HUDEP-2 (cell line): ENCODE results near the gene NCOR1.
"Not testable (repeated sequence)": the region's sequence is repeated elsewhere in the genome, so short reads cannot be mapped to it uniquely, and the experiment has no call there.

Experiments
- DNase-seq, 76 experiments: peaks; one replicate each; lab custom pipeline; 2025; ENCODE audit not compliant: unreplicated experiment in 76 of 76; lab: John Stamatoyannopoulos, UW

Gene NCOR1

GRCh38 chr17:16215965-16216316 is 607 bp upstream of the NCOR1 start:
- peak in 10 of 76 experiments; percentile 26 to 81 (median 50) for DNase-seq

GRCh38 chr17:16215002-16215272 is 397 bp downstream of the NCOR1 start:
- DNase-seq: peak in 41 of 76 experiments; percentile 10 to 82 (median 35)

GRCh38 chr17:16214190-16215001 is 938 bp downstream of the NCOR1 start:
- DNase-seq: peak in 5 of 76 experiments; percentile 6 to 43 (median 22)

- no peak for DNase-seq
Measured at GRCh38 chr17:16212793-16213192, 2.5 kb downstream of the NCOR1 start.

- no peak for DNase-seq
Measured at GRCh38 chr17:16211590-16211989, 3.7 kb downstream of the NCOR1 start.

- DNase-seq: not testable (repeated sequence)
Measured at GRCh38 chr17:16204763-16205162, 10.6 kb downstream of the NCOR1 start.

DNA sequence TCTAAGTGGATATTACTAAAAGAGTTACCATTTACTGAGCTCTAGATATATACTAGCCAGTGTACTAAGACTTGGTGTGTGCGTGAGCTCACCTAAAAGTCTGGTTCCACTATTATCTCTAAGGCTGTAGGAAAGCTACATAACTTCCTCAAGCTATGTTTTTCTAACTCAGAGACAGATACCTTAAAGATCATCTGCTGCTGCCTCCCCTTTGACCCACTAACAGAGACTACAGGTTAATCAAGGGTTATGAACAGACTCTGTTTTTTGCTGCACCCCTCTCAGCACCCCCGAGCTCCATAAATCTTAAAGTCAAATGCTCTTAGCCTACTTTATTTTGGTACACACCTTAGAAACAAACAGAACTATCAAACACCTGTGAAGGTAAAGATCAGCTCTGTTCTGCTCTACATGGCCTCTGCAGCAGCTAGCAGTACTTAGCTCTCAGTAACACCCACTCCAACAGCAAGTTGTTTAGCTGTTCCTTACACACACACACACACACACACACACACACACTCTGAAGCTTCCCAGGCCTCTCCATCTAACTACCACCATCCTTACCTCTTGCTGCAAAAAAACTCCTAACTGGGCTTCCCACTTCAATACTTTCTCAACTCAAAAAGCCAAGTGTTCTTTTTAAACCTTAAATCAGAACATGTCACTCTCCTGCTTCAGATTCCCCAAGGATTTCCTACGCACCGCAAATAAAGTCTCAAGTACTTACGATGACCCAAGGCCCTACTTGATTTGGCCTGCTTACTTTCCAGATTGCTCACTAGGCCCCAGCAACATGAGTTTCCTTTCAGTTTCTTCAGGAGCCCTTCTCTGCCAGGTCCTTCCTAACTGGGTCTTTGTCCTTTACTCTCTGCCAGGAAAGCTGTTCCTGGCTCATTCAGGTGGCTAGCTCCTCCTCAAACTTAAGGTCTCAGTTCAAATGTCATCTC is 12.5 kb downstream of the NCOR1 start:
- DNase-seq: not testable (repeated sequence)

GRCh38 chr17:16201693-16202131 is 13.6 kb downstream of the NCOR1 start:
- DNase-seq: not testable (repeated sequence)

GRCh38 chr17:16199093-16199492 is 16.2 kb downstream of the NCOR1 start:
- no peak for DNase-seq

DNA sequence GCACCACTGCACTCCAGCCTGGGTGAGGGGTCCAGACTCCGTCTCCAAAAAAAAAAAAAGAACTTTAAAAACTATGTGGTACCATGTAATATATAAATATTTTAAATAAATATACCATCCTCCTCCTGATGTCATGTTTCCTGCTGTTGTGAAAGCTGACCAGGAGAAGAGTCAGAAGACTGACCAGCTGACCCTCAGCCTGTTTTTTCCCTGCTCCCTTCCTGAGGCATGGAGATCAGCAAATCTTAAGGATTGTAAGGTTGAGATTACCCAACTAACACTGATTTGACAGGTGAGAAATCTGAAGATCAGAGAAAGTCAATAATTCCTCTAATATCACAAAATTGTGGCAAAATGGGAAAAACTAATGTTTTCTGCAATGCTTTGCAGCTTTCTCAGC is 18.1 kb downstream of the NCOR1 start:
- no peak for DNase-seq

DNA sequence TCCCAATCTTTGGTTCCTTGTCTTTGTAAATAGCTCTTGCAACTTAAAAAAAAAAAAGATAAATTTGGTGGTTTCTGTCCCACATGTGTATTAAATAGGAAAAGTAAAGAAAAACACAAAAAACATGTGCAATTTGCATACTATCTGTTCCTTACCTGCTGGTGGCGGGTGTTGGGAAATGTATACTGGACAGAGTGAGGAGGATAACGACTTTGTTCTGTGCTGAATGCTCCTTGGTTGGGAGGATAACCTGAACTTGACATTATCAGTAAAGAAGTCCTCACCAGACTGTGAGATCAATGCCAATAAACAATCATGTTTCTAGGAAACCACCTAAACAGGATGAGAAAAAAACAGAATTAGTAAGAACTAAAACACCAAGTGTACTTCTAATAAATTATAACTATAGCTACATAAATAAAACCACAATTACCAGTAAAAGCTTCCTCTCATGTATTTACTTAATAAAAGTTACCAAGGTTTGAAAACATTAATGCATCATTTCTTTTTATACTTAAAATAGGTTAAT is 21.0 kb downstream of the NCOR1 start:
- DNase-seq: peak in 55 of 76 experiments; percentile 2 to 72 (median 28)

- no peak for DNase-seq
Measured at GRCh38 chr17:16191604-16192003, 23.7 kb downstream of the NCOR1 start.

- no peak for DNase-seq
Measured at GRCh38 chr17:16190703-16191360, 24.5 kb downstream of the NCOR1 start.

DNA sequence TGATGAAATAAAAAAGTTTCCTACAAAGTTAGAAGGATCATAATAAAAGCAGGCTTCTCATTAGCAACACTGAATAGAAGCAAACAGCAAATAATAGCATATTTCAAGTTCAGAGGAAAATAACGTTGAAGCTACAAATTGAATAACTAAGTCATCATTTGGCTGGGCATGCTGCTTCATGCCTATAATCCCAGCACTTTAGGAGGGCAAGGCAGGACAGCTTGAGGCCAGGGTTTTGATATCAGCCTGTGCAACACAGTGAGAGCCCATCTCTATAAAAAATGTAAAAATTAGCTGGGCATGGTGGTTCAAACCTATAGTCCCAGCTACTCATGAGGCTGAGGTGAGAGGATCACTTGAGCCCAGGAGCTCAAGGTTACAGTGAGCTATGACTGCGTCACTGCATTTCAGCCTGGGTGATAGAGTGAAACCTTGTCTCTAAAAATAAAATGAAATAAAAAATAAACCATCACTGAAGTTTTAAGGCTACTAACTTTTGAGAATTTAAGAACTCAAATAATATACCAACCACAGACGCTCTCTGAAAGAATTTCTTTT is 25.5 kb downstream of the NCOR1 start:
- no peak for DNase-seq

- no peak for DNase-seq
Measured at GRCh38 chr17:16187642-16188041, 27.7 kb downstream of the NCOR1 start.

DNA sequence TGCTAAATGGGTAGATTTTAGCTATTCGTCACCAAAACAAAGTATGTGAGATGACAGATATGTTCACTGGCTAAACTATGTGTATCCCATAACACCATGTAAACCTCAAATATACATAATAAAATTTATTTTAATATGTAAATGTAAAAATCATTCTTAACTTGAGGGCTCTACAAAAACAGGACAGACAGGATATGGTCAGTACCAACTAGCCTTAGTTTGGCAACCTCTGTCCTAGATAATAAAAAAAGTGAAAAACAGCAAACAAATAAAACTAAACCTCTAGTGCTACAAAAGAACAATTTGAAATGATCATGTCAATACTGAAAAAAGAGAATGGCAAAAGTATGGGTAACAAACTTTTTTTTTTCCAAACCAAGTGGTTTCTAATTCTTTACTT is 33.8 kb downstream of the NCOR1 start:
- no peak for DNase-seq

- no peak for DNase-seq
Measured at GRCh38 chr17:16178836-16179235, 36.5 kb downstream of the NCOR1 start.

- DNase-seq: no peak
Measured at GRCh38 chr17:16171613-16172012, 43.7 kb downstream of the NCOR1 start.

DNA sequence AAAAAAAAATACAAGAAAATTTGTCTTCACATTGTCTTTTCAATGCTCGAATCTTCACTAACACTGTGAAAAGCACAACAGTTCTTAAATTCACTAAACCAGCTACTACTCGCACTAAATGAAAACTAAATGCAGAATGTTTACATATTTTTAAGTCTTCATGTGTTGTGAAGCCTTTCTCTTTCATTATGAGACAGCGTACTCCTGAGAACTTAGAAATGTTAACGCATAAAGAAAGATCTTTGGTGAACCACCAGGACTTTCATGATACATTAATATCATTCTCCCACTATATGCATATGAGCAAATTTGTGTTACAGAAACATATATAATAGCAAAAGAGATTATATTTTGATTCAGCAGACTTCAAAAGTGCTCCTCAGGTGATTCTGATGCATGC is 48.6 kb downstream of the NCOR1 start:
- DNase-seq: not testable (repeated sequence)

DNA sequence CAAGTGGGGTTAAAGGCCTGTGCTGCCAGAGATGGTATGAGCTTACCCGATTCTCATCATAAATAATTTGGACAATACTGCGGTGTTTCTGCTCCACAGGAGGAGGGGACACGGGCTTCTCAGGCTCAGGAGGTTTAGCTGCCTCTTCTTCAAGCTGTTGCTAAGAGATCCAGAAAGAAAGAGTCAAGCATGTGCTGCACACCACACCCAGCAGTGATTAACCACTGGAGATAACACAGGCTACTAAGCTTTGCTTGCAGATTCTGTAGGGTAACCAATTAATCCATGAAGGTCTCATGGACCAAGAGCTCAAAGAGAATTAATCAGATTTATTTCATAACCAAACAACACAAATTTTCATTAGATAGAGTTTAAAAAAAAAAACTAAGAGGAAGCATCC is 56.6 kb downstream of the NCOR1 start:
- peak in 53 of 76 experiments; percentile 2 to 73 (median 18) for DNase-seq

DNA sequence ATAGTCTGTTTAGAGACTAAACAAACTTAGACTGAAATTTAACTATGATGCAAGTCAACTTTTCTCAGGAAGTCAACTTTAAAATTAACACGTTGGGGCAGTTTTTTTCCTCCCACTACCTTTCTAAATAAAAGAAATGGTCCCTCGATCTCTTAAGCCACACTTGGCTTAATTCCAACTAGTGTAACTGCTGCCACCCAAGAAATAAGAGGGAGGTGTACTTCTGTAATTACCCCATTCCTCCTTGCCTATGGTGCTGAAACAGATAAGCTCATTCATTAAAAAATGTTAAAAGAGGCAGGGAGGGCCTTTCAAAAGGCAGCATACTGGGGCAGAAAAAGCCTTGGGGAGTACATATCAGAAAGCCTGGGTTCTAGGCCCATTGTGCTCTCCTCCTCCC is 59.8 kb downstream of the NCOR1 start:
- peak in 31 of 76 experiments; percentile 3 to 69 (median 29) for DNase-seq
